HG03354 (cell line): ENCODE data around the gene HDAC8.
"Not testable (repeated sequence)": the region's sequence is repeated elsewhere in the genome, so short reads cannot be mapped to it uniquely, and the experiment has no call there.

ENCODE experiments used
- ATAC-seq: cut with Tn5 transposase; IDR thresholded peaks from one replicate; pipeline ENCODE4 v1.9.1; 2021; ENCODE audit warnings: mild to moderate bottlenecking; ENCODE audit not compliant: unreplicated experiment, poor library complexity, severe bottlenecking

Gene HDAC8

DNA sequence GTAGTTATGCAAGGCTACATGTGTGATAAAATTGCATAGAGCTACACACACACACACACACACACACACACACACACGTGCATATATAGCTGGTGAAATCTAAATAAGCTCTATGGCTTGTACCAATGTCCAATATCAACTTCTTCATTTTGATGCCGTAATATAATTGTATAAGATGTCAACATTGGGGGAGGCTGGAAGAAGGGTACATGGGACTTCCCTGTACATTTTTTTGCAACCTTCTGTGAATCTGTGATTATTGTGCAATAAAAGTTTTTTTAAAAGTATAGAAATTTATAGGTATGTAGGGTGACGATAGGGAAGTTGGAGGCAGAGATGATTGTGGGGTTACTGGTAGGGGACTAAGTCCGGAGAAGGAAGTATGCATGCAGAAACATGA is 105.5 kb downstream of the HDAC8 start:
- no peak for ATAC-seq

DNA sequence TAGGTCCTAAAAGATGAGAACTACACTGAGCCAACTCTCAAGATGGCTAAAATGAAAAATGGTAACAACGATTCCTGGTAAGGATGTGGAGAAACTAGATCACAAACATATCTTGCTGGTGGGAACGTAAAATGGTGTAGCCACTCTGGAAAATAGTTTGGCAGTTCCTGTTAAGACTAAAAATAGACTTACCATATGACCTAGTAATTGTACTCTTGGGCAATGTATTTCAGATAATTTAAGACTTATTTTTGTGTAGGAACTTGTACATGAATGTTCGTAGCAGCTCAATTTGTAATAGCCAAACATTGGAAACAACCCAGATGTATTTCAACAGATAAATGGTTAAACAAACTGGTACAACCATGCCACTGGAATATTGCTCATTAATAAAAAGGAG is 106.2 kb downstream of the HDAC8 start:
- no peak for ATAC-seq

DNA sequence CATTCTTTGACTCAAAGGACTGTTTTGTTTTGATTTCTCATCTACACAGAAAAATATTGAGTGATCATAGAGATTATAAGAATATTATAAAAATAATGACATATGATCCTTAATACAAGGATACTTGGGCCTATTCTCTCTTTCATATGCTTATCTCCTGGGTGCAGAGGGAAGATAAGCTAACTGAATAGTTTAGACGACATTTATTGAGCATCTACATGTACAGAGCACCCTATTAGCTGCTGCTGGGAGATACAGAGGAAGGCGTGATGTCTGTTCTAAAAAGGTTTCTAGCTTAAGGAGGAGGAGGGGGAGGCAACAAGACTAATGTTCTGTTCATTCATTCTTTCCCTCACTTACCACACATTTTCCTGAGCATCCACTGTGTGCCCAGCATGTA is 106.8 kb downstream of the HDAC8 start:
- ATAC-seq: no peak

DNA sequence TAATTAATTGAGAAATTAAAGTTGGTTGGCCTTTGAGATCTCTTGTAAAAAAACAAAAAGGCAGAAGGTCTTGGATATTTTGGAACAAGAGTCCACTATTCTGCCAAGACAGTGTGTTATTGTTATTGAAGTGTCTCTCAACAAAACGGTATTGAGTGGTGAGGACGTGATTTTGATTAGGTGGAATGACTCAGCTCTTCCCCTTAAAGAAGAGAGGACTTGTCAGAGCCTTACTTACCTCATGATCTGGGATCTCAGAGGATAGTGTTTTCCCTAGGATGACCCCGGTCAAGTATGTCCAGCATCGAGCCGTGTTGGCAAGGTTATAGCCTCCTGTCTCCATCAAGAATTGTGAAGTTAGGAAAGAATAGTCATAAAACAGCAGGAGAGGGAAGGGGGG is 110.9 kb downstream of the HDAC8 start:
- no peak for ATAC-seq

DNA sequence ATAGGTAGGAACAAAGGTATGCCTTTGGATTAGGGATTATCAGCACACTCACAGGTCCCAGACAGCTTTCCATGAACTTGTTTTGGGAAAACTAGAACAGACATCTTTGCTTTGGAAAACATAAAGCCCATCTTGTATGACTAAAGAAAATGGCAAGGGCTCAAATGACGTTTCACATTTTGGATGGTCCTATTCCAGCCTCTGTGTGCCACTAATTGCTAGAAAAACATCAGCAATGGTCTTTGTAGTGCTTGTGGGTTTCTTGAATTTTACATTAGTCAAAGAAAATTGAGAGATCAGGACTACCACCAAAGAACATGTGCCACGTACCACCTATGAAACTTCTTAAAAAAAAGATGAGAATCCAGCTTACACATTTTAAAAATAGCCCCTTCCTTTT is 111.4 kb downstream of the HDAC8 start:
- ATAC-seq: no peak

DNA sequence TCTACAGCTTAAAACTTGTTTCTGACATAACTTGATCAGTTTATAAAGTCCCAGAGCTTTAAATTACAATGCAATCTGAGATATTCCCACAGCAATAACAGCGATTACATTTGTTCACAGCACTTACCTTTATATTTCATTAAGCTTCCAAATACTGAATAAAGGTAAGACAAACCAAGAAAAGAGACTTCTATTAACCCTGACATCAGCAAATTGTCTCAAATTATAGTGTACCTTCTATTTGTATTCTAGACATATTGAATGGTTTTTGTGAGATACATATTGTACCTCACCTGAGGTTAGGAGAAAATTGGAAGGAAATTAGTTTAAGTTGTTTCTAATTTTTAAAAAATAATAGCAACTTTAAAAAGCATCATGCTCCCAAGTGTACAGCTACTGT is 111.9 kb downstream of the HDAC8 start:
- no peak for ATAC-seq

DNA sequence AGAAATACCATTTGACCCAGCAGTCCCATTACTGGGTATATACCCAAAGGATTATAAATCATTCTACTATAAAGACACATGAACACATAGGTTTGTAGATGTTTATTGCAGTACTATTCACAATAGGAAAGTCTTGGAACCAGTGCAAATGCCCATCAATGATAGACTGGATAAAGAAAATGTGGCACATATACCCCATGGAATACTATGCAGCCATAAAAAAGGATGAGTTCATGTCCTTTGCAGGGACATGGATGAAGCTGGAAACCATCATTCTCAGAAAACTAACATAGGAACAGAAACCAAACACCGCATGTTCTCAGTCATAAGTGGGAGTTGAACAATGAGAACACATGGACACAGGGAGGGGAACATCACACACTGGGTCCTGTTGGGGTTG is 123.6 kb downstream of the HDAC8 start:
- ATAC-seq: not testable (repeated sequence)

DNA sequence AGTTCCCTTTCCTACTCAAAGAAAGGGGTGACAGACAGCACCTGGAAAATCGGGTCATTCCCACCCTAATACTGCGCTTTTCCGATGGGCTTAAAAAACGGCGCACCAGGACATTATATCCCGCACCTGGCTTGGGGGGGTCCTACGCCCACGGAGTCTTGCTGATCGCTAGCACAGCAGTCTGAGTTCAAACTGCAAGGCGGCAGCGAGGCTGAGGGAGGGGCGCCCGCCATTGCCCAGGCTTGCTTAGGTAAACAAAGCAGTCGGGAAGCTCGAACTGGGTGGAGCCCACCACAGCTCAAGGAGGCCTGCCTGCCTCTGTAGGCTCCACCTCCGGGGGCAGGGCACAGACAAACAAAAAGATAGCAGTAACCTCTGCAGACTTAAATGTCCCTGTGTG is 131.9 kb downstream of the HDAC8 start:
- ATAC-seq: not testable (repeated sequence)

DNA sequence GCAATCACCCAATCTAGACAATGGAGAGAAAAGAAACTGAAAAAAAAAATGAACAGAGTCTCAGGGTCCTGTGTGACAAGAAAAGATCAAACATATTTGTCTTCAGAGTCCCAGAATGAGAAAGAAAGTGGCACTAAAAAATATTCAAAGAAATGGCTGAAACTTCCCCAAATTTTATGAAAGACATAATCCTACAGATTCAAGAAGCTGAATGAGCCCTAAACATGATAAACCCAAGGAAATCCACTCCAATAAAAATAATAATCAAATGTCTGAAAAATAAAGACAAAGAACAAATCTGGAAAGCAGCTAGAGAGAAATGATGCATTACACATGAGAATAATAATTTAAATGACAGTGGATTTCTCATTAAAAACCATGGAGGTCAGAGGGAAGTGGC is 136.6 kb downstream of the HDAC8 start:
- no peak for ATAC-seq

DNA sequence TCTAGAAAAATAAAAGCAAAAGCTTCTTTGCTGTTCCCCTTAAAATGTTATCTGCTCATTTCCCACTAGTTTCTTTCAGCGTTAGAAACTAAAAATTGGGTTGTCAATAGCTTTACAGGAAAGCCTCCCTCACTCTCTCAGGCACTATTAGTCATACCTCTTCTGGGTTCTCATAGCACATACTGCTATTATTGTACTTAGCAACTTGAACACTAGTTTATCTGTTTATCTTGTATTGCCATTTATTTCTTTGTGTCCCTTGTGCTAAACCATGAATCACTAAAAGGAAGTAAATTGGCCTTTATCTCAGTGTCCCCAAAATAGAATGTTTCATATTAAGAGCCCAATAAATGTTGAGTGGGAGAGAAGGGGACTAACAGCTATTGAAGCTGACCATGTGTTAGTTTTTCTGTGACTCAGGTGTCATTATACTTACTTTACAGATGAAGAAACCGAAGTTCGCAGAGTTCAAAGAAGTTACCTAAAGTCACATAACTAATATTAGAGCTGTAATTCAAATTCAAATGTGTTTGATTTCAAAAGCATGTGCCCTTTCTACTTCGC is 142.2 kb downstream of the HDAC8 start:
- ATAC-seq: no peak

DNA sequence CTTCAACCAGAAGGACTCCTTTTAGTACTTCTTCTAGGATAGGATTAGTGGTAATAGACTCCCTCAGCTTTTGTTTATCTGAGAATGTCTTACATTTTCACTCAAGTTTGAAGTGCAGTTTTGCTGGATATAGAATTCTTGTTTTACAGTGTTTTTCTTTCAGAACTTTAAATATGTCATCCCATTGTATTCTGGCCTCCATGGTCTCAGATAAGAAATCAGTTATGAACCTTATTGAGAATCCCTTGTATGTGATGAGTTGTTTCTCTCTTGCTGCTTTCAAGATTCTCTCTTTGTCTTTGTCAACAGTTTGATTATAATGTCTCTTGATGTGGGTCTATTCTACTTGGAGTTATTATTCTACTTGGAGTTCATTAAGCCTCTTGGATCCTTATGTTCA is 150.8 kb downstream of the HDAC8 start:
- no peak for ATAC-seq

DNA sequence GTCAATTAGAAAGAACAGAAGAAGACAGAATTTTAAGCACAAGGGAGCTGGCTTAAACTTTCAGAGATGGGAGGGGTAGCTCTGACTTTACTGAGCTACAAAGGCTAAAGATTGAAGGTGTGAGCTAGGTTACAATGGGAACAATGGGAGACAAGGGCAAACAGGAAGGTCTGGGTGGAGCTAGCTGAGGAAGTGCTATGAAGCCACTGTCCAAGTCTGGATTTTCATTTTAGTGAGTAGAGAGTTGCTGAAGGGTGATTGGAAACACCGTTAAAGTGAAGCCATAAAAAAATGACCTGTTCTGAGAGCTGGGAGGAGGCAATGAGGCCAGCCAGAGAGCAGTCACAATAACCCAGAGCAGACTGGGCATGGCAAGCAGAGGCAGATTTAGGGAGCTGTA is 162.7 kb downstream of the HDAC8 start:
- no peak for ATAC-seq

DNA sequence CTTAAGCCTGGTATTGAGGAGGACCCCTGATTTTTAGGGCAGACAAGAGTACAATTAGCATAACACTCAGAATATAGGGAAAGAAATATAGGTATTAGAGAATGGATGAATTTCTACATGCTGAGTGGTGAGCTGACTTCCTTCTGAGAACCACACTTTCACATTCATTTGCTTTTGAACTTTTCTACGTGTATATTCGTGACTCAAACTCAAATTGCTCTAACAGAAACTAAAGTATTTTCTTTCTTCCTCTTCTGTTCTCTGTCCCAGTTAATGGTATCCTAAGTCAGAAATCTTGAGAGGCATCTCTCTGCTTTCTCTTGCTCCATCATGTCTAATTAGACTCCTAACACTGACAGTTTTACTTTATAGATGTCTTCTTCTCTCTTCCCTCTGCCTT is 163.8 kb downstream of the HDAC8 start:
- ATAC-seq: no peak

DNA sequence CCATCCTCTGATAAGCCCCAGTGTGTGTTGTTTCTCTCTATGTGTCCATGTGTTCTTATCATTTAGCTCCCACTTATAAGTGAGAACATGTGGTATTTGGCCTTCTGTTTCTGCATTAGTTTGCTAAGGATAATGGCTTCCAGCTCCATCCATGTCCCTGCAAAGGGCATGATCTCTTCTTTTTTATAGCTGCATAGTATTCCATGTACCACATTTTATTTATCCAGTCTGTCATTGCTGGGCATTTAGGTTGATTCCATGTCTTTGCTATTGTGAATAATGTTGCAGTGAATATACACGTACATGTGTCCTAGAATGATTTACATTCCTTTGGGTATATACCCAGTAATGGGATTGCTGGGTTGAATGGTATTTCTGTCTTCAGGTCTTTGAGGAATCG is 167.5 kb downstream of the HDAC8 start:
- ATAC-seq: not testable (repeated sequence)

DNA sequence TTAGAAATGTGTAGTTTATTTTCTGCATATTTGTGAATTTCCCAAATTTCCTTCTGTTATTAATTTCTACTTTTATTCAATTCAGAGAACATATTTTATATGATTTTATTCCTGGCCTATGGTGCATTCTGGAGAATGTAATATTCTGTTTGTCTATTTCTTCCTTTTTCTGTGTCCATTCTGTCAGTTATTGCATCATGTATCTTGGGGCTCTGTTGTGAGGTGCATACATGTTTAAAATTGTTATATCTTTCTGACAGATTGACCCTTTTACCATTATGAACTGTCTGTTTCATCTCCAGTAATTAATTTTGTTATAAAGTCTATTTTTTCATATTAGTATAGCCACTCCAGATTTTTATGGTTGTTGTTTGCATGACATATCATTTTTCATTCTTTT is 170.0 kb downstream of the HDAC8 start:
- no peak for ATAC-seq

DNA sequence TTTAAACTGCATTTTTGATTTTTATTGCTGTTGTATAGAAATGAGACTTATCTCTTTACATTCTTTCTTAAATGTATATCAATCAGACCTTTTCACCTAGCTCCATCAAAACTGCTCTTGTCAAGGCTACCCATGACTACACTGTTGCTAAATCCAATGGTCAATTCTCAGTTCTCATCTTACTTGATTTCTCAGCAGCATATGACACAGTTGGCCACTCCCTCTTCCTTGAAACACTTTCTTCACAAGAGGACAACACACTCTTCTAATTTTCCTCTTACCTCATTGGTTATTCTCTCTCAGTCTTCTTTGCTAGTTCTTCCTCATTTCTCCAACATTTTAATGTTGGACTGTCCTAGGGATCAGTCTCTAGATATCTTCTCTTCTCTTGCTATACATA is 172.8 kb downstream of the HDAC8 start:
- no peak for ATAC-seq

DNA sequence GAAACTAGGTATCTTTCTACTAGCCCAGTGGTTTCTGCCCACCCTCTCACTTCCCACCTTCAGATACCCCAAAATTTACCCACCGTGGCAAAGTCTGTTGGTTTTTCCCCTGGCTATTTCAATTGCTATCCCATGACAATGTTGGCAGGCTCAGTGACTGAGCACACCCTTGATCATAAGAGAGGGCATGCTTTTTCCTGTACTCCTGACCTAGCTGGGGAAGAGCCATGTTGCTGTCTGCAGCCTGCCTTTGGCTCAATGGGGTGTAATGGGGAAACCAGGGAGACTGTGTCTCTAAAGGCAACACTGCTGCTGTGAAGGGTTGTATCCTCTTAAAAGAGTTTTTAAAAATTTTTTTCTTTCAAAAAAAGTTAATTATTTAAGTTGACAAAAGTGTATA is 176.5 kb downstream of the HDAC8 start:
- ATAC-seq: no peak

DNA sequence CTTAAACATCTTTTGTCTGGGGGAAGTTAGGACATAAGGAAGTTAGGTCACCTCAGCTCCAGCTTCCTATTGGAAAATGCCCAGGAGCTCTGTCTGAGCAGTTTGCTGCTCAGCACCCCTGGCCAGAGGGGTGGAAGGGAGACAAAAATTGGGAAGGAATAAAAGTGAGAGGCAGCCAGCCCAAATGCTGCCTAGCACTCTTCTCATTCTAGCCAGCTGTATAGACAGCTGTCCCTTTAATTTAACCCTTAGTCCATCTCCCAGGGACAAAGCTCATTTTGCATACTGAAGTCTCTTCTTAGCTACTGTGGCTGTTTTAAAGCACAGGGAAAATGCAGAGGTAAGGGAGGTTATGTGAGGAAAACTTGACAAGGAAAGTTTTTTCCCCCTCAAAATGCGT is 177.4 kb downstream of the HDAC8 start:
- no peak for ATAC-seq

DNA sequence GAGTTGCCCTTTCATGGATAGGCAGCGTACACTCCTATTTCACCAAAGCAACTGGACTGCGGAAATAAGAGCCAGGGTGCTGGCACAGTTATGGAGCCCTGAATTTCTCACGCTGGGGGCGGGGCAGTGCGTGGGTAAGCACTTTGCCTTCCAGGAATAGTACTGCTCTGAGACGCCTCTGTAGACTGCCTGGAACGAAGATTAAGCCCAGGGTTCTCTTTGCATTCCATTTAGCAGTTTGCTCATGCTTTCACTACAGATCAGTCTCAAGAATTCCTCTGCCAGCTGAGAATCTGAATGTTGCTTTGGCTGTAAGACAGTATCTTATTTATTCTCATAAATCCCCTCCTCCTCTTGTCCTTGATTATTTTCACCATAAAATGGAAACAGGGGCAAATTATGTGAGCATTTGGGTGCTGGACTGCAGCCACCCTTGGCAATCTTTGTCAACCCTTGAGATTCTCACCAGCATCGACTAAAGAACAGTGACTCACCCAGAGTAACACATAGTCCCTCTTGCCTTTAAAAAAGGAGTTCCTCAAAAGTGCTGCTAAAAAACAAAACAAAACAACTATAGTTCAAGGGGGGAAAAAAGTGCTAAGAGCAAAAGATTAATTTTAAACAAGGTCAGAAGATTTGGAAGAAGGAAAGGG is 178.0 kb downstream of the HDAC8 start:
- ATAC-seq: no peak

DNA sequence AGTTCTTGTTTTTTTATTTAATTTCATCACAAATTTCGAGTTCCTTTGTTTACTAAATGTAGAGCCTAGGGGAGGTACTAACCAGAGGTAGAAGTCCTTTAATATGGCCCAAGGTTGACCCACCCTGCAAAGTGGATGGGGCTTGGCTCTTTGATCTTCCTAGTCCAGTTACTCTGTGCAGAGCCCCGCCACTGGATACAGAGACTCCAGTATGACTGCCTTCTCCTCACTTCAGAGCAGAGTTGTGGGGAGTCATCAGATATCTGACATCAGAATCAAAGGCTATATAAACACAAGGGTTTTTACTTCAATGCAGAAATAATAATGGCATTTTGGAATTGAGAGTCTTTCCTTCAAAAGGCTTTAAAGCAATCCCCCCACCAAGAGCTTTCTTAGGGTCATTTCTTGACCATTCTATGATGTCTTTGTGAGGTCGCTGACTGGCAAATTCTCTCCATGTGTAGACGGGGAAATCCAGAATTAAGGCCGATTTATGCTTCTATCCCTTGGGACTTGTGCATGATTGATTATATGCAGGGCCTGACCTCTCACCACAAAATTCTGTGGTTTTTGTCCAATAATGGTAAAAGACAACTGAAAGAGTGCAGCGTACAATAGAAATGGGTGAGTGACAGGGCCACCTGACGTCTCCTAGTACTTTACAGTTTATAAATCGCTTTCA is 178.7 kb downstream of the HDAC8 start:
- no peak for ATAC-seq
